HG03039 (cell line): ENCODE results near the gene MPC1.

ENCODE experiments used
- ATAC-seq: cut with Tn5 transposase; IDR thresholded peaks from one replicate; pipeline ENCODE4 v1.9.1; 2021; ENCODE audit warnings: mild to moderate bottlenecking, moderate library complexity; ENCODE audit not compliant: unreplicated experiment

The MPC1 gene

GRCh38 chr6:166382933-166383801, at the start of gene MPC1:
Gene MPC1, minus strand, starts transcription at chr6:166382940. Its CDS starts 64 bp downstream, at chr6:166382876.
- peak; percentile 85 for ATAC-seq

- no peak for ATAC-seq
Measured at GRCh38 chr6:166430269-166430668, 47.5 kb upstream of the MPC1 start.

DNA sequence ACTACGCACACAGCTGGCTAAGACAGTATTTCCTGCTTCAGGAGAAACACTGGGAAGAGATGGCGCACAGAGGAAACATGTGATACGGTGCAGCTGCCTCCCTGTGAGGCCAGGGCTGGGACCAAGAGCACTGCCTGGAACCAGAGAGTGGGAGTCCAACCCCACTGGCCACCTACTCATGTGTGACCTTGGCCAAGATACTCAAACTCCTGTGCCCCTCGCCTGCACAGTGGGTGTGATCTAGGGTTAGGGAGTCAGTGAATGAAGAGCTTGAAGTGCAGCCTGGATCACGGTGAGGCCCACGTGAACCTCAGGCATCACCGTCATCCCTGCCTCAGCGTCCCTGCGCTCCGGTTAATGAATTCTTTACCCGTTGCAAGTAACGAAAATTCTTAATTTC, 41.7 kb upstream of the MPC1 start:
- no peak for ATAC-seq

- ATAC-seq, result no peak
Measured at GRCh38 chr6:166423781-166424180, 41.0 kb upstream of the MPC1 start.

GRCh38 chr6:166423051-166423745, 40.5 kb upstream of the MPC1 start:
- ATAC-seq, result no peak

DNA sequence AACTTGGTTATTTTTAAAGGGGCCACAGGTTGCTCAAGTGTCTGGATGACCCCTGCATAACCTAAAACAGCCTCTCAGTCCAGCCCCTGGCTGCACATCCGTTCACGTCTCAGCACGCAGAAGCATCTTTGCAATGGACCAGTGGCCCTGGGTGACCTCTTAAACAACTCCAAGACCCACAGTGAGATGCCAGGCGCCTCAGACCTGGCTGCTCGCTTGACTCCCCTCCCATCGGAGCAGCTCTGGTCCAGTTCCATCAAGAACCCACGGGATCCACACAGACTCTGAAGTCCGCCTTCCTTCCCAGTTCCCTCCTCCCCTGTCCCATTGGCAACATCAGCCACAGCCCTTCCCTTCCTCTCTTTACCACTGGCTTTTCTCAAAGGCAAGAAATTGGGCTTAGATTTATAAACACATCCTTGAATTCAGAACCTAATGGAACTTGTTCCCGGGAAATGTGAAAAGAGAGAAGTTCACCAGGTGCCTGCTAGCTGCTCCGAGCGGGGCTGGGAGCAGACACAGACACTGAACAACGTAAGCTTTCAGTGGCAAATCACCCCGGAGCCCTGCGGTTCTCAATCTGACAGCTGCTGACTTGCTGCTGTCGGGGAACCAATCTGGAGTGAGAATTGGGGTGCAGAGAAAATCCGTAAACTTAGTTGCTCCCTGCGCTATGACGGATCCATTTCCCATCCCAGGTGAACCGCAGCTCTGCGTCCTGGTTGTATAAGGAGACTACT, 39.6 kb upstream of the MPC1 start:
- ATAC-seq, result no peak

DNA sequence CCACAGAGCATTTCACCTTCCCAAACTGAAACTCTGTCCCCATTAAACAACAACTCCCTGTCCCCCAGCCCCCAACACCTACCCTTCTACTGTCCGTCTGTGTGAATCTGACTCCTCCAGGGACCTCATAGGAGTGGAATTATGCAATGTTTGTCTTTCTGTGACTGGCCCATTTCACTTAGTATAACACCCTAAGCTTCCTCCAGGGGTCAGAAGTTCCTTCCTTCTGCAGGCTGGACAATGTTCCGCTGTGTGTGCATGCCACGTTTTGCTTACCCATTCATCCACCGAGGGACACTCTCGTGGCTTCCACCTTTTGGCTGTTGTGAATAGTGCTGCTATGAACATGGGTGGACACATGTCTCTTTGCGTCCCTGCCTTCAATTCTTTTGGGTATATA, 37.6 kb upstream of the MPC1 start:
- ATAC-seq, result no peak

DNA sequence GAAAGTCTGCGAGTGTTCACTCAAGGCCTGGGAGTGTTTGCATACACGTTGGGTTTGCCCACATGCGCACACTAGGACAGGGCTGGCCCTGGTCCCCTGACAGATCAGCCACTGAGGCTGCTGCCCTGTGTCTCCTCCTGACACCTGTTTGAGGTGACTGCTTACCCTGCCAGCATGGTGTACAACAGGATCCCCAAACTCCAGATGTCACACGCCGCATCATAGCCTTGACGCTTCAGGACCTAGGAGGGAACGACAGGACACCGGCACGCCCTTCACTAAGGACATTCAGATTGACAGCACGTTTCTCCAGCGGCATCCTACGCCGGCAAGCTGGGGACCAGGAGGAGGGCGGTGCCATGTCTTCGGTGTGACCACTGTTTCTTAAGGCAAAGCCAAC, 37.0 kb upstream of the MPC1 start:
- peak; percentile 12 for ATAC-seq

DNA sequence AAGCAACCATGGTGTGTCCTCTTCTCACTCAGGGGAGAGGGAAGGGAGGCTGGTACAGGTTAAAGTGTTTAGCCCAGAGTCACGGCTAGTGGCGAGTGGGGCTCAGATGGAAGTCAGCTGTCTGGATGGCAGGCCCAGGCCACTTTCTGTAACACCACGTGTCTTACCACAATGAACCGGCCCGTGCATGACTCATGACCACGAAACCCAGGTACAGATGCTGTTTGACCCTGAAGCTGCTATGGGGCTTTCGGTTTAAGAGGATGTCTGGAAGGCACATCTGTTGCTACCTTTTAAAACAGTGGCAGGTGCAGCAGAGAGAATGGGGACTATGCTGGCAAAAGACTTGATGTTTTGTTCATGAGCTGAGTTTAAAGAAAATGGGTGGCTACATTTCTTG, 36.5 kb upstream of the MPC1 start:
- peak; percentile 85 for ATAC-seq

- no peak for ATAC-seq
Measured at GRCh38 chr6:166418691-166419143, 36.0 kb upstream of the MPC1 start.

- no peak for ATAC-seq
Measured at GRCh38 chr6:166417285-166417691, 34.5 kb upstream of the MPC1 start.

- no peak for ATAC-seq
Measured at GRCh38 chr6:166415833-166416347, 33.1 kb upstream of the MPC1 start.

GRCh38 chr6:166415306-166415705, 32.6 kb upstream of the MPC1 start:
- ATAC-seq, result no peak

DNA sequence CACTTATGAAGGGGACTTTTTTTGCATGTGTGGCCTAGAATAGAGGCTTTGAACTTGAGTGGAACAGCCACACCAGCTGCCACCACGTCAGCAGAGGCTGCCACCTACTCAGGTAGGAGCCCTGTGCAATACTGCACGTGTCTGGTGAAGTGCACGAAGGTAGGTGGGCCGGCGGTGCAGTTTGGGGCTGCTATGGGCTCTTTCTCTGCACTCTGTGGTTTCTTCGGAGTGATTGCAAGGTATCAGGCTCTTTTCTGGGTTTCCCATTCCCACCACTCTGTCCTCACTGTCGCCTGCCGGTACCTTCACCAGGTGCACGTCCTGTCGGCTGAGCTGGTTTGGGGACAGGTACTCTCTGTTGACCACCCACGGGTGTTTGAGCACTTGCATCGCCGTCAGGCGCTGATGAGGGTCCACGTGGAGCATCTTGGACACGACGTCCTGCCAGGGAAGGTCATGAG, 30.8 kb upstream of the MPC1 start:
- no peak for ATAC-seq

DNA sequence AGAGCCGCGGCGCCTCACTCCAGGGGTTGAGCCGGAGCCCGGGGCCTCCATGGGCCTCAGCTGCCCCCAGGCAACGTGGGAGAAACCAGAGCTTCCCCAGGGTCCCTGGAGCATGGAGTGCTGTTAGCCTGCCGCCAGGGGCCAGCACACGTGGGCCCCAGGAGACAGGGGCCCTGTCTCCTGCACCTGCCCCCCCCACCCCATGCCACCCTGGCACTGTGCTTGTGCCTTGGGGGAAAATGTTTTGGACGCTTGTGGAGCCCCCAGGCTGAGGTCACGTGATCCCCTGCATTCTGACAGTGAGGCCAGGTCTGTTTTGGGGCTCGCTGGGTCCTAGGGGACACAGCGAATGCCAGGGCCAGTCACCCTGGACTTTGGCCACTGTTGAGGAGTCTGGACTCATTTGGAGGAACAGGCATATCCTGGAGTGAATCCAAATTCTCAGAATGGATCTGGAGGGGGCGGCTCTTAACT, 30.2 kb upstream of the MPC1 start:
- no peak for ATAC-seq

DNA sequence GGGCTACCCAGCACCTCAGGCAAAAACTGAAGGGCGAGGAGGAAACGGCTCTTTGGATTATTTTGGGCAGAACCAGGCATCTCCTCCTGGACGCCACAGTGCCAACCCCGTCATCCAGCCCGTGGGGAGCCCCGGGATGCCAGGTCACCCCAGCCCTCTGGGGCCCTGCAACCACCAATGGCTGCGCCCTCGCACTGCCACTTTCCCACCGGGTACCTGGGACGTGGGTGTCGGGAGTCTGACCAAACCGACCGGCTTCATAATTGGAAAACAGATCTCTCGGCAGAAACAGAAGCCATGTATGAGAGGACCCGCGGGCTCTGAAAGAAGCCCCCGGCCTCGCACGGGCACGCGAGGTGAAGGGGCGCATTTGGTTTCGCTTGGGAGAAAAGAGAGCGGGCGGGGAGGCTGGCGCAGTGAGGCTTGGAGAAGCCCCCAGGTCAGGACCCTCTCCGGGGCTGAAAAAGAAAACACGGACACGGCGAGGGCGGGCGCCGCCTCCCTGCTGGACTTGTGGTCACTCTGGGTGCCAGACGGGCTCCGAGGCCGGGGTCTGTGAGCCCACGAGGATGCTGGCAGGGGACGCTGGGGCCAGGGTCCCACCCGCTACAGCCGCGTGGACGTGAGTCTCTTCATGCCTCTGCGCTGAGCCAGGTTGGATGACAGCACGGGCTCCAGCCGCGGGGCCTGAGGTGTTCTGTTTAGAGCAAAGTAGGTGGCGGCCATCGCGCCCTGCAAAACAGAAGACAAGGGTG, 29.6 kb upstream of the MPC1 start:
- ATAC-seq, result no peak

- no peak for ATAC-seq
Measured at GRCh38 chr6:166411721-166412151, 29.0 kb upstream of the MPC1 start.

- ATAC-seq, result no peak
Measured at GRCh38 chr6:166411271-166411670, 28.5 kb upstream of the MPC1 start.

GRCh38 chr6:166410426-166410935, 27.7 kb upstream of the MPC1 start:
- no peak for ATAC-seq
